Esophagus squamous epithelium (tissue), 5 donors: Measurements from ENCODE around the gene ZNF644. TPM values are rescaled to one million over a fixed set of nuclear protein-coding genes. Genes with fewer than 3 reads are reported as not detected.
"Not testable (repeated sequence)": the region's sequence is repeated elsewhere in the genome, so short reads cannot be mapped to it uniquely, and the experiment has no call there.

Experiments
- DNase-seq: peaks from one replicate; lab custom pipeline; 2025; lab: John Stamatoyannopoulos, UW
- H3K27ac ChIP-seq, 4 donors: fragments of 200-600 bp; sonication (generic); one replicate each; pipeline ENCODE4 v1.5.1; 2016 to 2019; ENCODE audit warnings: mild to moderate bottlenecking in 1 of 4
- H3K27me3 ChIP-seq, 4 donors: fragments of 200-600 bp; sonication (generic); 1 replicate in 3 of 4; 2 replicates in 1 of 4; pipeline versions ENCODE4 v1.5.1 to v1.6.0; 2017 to 2021; ENCODE audit warnings: antibody characterized with exemption in 1 of 4
- H3K36me3 ChIP-seq, 3 donors: fragments of 200-600 bp; sonication (generic); one replicate each; pipeline ENCODE4 v1.5.1; 2016 to 2019
- H3K4me1 ChIP-seq, 3 donors: fragments of 200-600 bp; sonication (generic); one replicate each; pipeline ENCODE4 v1.5.1; 2017 to 2019
- H3K4me3 ChIP-seq, 4 donors: fragments of 200-600 bp; sonication (generic); 1 replicate in 3 of 4; 2 replicates in 1 of 4; pipeline ENCODE4 v1.5.1; 2016 to 2019; ENCODE audit warnings: mild to moderate bottlenecking in 2 of 4, moderate library complexity in 1 of 4
- H3K9me3 ChIP-seq, 3 donors: fragments of 200-600 bp; sonication (generic); one replicate each; pipeline ENCODE4 v1.5.1; 2016 to 2019
- POLR2A ChIP-seq, 4 donors: fragments of 450-650 bp; IDR thresholded peaks; one replicate each; pipeline ENCODE4 v1.6.1; 2017; ENCODE audit warnings: antibody characterized with exemption in 4 of 4, mild to moderate bottlenecking in 4 of 4, moderate library complexity in 3 of 4
- WGBS, 2 donors: methylation state at CpG; one replicate each; pipeline ENCODE4 v1.1.5; 2018; 5-methylcytosine and 5-hydroxymethylcytosine counted together
- intact Hi-C: fragments of 100-400 bp; cut with DNase I; formaldehyde crosslinking; loops from one replicate; pipeline ENCODE4 v1.15.0; 2022
- total RNA-seq, 4 donors: library from RNA; depleted of rRNA; stranded (reverse); fragments of >200 nt; gene quantifications; one replicate each; pipeline ENCODE4 v1.1.0, GENCODE V29; 2016
- TF ChIP-seq, protein P1 (sequence below), 6 experiments: fragments of 450-650 bp in 4 of 6; fragments of 200-600 bp in 2 of 6; sonication (generic) in 2 of 6; IDR thresholded peaks; one replicate each; pipeline ENCODE4 v1.5.1; 2016 to 2019; ENCODE audit warnings: antibody characterized with exemption in 6 of 6, mild to moderate bottlenecking in 4 of 6, moderate library complexity in 4 of 6
- donor health status: DM: yes; HTN: yes; CAD: no.

Gene ZNF644
- total RNA-seq, 4 donors from 2014 or later, result 19.6 to 51.3 (median 31.5) TPM

DNA sequence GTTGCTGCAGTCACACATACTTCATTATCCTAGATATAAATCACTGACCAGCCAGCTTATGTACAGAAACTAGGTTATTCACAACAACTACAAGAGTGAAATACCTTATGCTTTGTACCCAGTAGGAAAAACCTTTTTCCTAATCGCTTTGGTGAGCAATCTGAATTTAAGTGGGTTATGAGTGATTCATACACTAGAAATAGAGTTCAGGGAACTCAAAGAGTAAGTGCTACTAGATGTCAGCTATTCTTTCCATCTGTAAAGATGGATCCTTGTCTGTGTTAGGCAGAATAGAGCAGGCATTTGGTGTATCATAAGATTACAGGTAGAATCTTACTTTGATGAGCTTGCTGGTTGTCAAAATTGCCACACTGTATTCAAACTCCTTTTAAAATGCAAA lies 101.9 kb downstream of the ZNF644 start:
- H3K36me3 ChIP-seq, result peaks cover 0 to 28% (median 5%) of the 10 kb centered on the region in 3 donors

DNA sequence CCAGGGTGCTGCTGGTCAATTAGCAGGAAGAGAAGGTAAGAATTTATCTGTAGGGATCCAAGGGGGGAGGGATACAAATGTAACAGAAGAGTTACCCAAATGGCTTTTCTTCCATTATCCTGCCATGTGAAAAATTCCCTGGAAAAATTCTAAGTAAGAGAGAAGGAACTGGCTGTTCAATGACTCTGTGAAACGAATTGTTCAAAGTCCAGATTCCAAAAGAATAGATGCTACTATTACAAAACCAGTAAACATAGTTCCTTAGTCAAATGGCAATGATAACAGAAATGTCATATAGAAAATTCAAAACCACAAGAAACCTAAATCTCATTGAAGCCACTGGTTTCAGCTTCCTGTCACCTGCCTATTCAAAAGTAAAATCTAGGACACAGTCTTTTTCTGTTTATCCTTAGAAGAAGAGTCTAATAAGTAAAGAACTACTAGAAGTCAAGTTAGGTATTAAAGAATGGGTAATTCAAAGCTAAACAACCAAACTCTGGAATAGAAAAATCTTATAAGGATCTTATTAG lies 102.6 kb downstream of the ZNF644 start:
- H3K27ac ChIP-seq, result no peak overlapping the region
- no peaks in the 10 kb centered on the region for H3K9me3 ChIP-seq
- peaks cover 0 to 33% (median 5%) of the 10 kb centered on the region in 3 donors for H3K36me3 ChIP-seq
- TF ChIP-seq POLR2A (IDR thresholded peaks at IDR 0.05), result no peak
- TF ChIP-seq, protein P1, sequence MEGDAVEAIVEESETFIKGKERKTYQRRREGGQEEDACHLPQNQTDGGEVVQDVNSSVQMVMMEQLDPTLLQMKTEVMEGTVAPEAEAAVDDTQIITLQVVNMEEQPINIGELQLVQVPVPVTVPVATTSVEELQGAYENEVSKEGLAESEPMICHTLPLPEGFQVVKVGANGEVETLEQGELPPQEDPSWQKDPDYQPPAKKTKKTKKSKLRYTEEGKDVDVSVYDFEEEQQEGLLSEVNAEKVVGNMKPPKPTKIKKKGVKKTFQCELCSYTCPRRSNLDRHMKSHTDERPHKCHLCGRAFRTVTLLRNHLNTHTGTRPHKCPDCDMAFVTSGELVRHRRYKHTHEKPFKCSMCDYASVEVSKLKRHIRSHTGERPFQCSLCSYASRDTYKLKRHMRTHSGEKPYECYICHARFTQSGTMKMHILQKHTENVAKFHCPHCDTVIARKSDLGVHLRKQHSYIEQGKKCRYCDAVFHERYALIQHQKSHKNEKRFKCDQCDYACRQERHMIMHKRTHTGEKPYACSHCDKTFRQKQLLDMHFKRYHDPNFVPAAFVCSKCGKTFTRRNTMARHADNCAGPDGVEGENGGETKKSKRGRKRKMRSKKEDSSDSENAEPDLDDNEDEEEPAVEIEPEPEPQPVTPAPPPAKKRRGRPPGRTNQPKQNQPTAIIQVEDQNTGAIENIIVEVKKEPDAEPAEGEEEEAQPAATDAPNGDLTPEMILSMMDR (IDR thresholded peaks at IDR 0.05), result no peak
- peaks cover 0 to 42% (median 5%) of the 10 kb centered on the region in 3 donors for H3K4me1 ChIP-seq
- no peak overlapping the region for H3K4me3 ChIP-seq
- DNase-seq, result no peak
- H3K27me3 ChIP-seq, result no peaks in the 10 kb centered on the region
- intact Hi-C loops, result no loop called here
- WGBS, 2 donors, result 75 to 90% methylated on average over 1 of the region's 1 CpG

More for the DNA sequence above, 101.9 kb downstream of the ZNF644 start:
- H3K9me3 ChIP-seq, result no peaks in the 10 kb centered on the region
- TF ChIP-seq, protein P1 (IDR thresholded peaks at IDR 0.05), result no peak
- TF ChIP-seq POLR2A (IDR thresholded peaks at IDR 0.05), result no peak
- H3K4me3 ChIP-seq, result no peak overlapping the region
- no peak for DNase-seq
- 88 to 90% methylated on average over 1 of the region's 1 CpG for WGBS, 2 donors
- intact Hi-C loops, result no loop called here
- H3K27me3 ChIP-seq, result no peaks in the 10 kb centered on the region
- peaks cover 0 to 45% (median 5%) of the 10 kb centered on the region in 3 donors for H3K4me1 ChIP-seq
- no peak overlapping the region for H3K27ac ChIP-seq

DNA sequence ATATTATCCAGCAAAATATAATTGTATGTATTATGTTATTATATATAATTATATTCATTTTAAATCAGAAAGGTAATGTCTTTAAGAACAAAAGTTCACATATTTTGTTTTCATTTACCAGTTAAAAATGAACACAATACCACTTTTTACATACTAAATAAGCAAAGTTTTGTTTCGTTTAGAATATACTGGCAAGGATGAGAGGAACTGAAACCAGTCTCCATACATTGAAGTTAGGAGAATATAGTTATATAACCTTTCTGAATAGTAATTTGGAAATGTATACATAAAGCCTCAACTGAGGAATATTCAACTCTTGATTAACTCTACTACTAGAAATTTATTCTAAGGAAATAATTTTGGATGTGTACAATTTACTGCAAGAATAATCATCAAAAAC lies 110.5 kb downstream of the ZNF644 start:
- DNase-seq, result no peak
- Histone ChIP-seq H3K4me1 (no peaks in the 10 kb centered on the region), H3K4me3 (no peak overlapping the region), H3K9me3 (no peaks in the 10 kb centered on the region), H3K36me3 (peaks cover 0 to 46% (median 0%) of the 10 kb centered on the region in 3 donors), H3K27me3 (no peaks in the 10 kb centered on the region), H3K27ac (no peak overlapping the region)
- intact Hi-C loops, result no loop called here
- TF ChIP-seq, protein P1 (IDR thresholded peaks at IDR 0.05), result no peak
- TF ChIP-seq POLR2A (IDR thresholded peaks at IDR 0.05), result no peak
- WGBS, 2 donors, result 76 to 88% methylated on average over 1 of the region's 1 CpG

DNA sequence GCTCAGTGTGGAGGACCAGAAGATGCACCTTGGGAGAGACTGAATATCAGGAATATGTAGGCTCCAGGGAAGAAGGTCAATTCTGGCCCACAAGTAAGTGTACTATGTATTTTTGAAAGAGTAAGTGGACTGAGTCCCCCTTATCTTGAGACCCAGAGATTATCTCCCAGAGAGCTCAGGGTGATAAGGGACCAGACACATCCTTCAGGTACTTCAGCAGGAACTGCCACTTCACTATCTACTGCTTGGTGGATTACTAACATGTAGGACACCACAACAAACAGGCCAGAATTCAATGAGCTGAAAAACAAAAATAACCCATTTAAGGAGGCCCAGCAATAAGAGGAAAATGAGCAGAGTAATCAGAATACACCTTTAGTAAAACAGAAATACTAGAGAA lies 119.2 kb downstream of the ZNF644 start:
- H3K4me1 ChIP-seq, result no peaks in the 10 kb centered on the region
- H3K4me3 ChIP-seq, result no peak overlapping the region
- H3K36me3 ChIP-seq, result peaks cover 0 to 25% (median 0%) of the 10 kb centered on the region in 3 donors
- intact Hi-C loops, result no loop called here
- no peaks in the 10 kb centered on the region for H3K9me3 ChIP-seq
- no peak overlapping the region for H3K27ac ChIP-seq
- no peaks in the 10 kb centered on the region for H3K27me3 ChIP-seq
- no peak for DNase-seq
- TF ChIP-seq, protein P1 (IDR thresholded peaks at IDR 0.05), result no peak
- no peak for TF ChIP-seq POLR2A (IDR thresholded peaks at IDR 0.05)

DNA sequence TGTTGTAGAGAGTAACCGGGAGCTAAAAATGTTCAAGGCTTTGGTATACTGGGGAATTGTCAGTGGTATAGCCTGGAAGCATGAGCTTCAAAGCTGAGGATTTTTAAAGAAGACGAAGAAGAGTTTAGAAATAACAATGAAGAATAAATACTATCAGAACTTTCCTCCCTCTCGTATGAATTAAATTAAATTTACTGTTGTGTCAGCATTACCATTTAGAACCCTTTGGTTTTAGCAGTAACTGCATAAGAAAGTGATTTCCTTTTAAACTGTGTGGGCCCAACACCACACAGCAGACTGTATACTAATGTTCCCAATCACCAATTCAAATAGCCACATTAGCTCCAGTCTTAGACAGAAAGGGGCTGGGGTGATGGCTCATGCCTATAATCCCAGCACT lies 122.6 kb downstream of the ZNF644 start:
- Histone ChIP-seq H3K27me3 (no peaks in the 10 kb centered on the region), H3K4me3 (no peak overlapping the region), H3K36me3 (peaks cover 0 to 32% (median 0%) of the 10 kb centered on the region in 3 donors), H3K4me1 (no peaks in the 10 kb centered on the region), H3K27ac (no peak overlapping the region), H3K9me3 (no peaks in the 10 kb centered on the region)
- intact Hi-C loops, result no loop called here
- no peak for DNase-seq
- TF ChIP-seq, protein P1 (IDR thresholded peaks at IDR 0.05), result no peak
- no peak for TF ChIP-seq POLR2A (IDR thresholded peaks at IDR 0.05)
- WGBS, 2 donors, result 91 to 94% methylated on average over 3 of the region's 3 CpGs

DNA sequence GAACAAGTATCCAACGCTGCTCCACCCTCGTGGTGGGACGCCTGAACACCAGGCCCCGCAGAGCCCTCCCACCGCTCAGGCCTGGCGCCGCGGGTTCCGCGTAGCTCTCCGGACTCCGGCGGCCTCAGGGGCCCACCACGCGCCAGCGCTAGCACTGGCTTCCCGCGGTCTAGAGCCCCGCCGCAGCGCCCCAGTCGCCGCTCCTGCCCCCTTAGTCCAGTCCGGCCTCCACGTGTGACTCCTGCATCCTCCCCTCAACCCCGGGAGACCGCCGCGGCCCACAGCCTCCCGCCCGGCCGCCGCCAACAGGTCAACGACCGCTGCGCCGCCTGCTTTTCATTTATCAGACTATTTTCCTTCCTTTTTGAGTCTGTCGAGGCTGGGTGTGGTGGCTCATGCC lies 128.2 kb downstream of the ZNF644 start:
- intact Hi-C loops, H3K4me1 ChIP-seq, H3K9me3 ChIP-seq, H3K4me3 ChIP-seq, H3K27ac ChIP-seq, H3K36me3 ChIP-seq, DNase-seq, H3K27me3 ChIP-seq: not testable (repeated sequence)
- WGBS, 2 donors, result 93 to 94% methylated on average over 22 of the region's 38 CpGs

DNA sequence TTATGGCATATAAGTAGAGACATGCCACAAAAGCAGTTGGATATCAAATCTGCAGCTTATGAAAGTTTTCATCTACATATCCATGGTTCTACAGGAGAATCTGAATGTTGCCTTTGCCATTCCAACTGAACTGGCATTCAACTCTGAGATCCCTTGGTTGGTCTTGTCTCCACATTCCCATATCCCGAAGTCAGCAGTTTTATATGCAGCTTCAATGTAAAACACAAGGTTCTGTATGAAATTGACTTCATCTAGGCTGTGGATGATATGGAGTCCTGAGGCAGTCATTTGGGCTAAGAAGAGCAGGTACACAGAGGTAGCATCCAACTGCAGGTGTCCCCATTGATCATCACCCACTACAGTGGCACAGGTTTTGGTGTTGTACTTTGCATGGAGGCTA lies 129.0 kb downstream of the ZNF644 start:
- H3K4me3 ChIP-seq, H3K27ac ChIP-seq, H3K36me3 ChIP-seq, H3K9me3 ChIP-seq, H3K4me1 ChIP-seq, H3K27me3 ChIP-seq, intact Hi-C loops, DNase-seq: not testable (repeated sequence)
- WGBS, 2 donors, result 100% methylated on average over 1 of the region's 1 CpG

DNA sequence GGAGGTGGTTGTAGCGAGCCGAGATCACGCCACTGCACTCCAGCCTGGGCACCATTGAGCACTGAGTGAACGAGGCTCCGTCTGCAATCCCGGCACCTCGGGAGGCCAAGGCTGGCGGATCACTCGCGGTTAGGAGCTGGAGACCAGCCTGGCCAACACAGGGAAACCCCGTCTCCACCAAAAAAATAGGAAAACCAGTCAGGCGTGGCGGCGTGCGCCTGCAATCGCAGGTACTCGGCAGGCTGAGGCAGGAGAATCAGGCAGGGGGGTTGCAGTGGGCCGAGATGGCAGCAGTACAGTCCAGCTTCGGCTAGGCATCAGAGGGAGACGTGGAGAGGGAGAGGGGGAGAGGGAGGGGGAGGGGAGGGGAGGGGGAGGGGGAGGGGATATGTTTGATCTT lies 129.6 kb downstream of the ZNF644 start:
- H3K4me3 ChIP-seq, intact Hi-C loops, H3K27me3 ChIP-seq, H3K27ac ChIP-seq, H3K36me3 ChIP-seq, DNase-seq, H3K4me1 ChIP-seq, H3K9me3 ChIP-seq: not testable (repeated sequence)
- 100% methylated on average over 4 of the region's 20 CpGs; no CpG with 5 or more reads in 1 of the 2 donors for WGBS, 2 donors
